OCI-M2 (cell line): ENCODE data around the gene BLOC1S1.

ENCODE experiments used
- DNase-seq: peaks from one replicate; lab custom pipeline; 2025; ENCODE audit not compliant: unreplicated experiment; lab: John Stamatoyannopoulos, UW

BLOC1S1 gene

GRCh38 chr12:55726971-55727370 lies 11.1 kb downstream of the BLOC1S1 start:
- DNase-seq = no peak

DNA sequence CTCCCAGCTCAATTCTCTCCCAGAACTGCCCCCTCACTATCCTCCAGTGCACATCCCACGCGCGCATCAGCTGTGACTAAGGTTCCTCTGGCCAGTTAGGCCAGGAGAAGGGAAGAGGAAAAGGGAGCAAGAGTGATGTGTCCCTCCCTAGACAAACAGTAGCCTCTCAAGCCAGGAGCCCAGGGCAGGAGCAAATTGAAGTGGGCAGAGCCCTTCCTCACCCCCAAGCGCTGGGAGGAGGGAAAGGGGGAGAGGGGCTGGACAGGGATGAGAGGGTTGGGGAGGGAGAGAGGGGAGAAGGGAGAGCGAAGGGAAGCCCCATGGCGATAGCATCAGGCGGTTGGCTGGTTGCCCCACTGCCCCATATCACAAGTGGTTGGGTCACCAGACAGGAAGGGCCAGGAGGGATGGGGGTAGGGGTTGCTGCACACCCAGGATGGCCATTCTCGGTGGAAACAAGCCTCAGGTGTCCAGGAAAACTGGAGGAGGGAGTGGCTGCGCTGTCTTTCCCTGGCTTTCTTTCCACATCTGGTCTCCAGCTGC lies 11.9 kb downstream of the BLOC1S1 start:
- DNase-seq = no peak

DNA sequence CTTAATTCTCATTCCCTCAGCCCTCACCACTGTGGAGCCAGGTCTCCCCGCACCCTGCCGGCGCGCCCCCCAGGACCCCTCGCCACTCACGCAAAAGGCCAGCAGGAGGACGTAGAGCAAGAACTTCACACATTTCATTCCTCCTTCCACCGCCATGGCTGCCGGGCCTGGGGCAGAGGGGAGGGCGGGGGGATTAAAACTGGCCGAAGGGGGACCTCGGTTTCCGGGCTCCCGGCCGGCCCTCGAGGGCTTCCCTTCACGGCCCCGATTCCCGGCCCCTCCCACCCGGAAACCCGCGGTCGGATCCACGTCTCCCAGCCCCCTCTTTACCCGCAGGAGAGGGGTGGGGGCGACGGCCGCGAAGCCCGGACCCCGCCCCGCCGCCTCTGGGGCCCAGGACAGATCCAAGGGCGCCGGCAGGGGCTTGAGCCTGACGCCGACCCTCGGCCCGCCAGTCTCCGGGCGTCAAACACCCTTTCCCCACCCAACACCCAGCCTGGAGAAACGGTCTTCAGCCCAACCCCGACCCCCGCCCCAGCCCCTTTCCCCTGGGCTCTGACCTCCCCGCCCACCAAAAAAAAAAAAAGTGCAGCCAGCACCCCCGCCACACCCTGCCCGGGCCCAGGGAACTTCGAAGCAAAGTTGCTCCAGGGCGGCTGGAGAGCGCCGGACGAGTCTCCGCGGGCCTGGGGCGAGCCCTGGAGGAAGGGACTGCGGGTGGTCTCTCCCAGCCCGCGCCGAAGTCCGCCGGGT lies 12.5 kb downstream of the BLOC1S1 start:
- no peak for DNase-seq

DNA sequence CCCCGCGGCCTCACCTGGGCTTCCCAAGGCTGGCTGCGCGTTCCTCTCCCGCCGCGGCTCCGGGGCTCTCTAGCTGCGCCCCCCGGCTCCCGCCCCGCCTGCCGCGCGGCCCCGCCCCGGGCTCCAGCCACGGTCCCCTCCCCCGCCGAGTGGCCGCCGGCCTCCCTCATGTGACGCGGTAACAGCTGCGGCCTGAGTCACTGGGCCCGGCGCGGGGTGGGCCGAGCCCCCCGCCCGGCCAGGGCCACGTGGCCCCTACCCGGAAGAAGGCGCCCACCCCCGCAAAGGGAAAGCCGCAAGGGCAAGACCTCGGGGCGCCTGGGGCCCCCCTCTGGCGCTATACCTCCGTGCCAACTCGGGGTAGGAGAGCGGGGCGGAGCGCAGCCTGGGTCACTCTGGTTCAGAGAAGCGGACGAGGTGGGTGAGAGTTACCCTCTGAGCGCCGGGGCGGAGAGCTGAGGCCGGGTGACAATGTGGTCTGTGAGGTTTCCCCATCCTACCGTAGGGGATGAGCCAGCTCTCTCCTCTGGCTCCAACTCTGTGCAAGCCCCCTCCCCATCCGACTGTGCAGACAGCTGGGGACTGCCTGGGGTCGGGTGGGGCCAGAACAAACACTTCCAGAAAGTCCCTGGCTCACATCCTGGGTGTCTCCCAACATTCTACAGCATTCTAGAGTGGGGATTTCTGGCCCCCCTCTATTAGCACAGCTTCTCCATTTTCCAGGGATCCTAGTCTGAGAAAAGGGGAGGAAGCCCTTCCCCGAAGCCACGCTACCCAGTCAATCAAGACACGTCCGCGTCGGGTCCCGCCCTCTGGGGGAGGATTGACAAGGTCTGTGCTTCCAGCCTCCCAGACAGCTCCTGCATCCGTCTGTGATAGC lies 13.3 kb downstream of the BLOC1S1 start, which contains the start of gene CD63:
CD63 (minus strand) TSS at position 71 of the 880 bp plus-strand sequence. CDS start 668 bp downstream, outside the sequence.
- peak; percentile 67 for DNase-seq

DNA sequence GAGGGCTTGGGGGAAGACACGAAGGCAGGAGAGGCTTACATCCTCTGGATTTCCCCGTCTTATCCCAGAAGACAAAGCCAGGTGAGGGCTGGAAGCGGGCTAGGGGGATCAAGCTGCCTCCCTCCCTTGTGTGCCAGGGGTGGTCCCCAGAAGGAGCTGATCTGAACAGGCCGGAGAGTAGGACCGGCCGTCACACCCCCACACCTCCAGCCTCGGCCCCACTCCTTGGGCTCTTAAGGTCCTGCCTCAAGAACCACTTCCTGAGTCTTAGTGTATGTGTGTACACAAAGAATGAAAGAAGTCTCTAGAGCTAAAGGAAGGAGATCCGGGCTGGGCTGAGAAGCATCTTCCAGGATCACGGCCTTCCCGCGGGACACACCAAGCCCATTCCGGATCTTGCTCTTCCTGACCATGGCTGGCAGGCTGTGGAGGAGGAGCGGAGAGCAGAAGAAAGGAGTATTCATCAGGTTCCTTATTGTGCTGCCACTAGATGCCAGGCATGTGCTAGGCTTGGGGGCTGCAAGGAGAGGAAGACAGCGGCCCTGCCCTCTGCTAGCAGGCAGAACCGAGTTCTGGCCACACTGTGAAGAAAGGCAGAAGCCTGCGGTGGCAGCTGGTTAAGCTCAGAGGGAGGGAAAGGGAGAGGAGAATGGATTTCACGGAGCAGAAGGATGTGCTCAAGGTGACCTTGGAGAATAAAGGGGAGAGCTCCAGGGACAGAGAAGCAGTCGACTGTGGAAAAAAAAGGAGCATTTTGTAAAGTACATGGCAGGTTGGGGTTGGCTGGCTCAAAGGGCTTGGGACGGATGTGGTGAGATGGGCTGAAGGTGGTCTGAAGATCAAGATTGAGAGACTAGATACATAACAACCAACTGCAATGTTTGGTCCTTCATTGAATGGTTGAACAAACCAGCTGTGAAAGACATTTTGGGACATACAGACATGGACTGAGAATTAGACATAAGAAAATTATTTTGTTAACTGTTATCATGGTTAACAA lies 14.3 kb downstream of the BLOC1S1 start:
- DNase-seq = no peak

GRCh38 chr12:55732288-55732687 lies 16.4 kb downstream of the BLOC1S1 start:
- DNase-seq = no peak

GRCh38 chr12:55733021-55733555 lies 17.2 kb downstream of the BLOC1S1 start:
- no peak for DNase-seq

DNA sequence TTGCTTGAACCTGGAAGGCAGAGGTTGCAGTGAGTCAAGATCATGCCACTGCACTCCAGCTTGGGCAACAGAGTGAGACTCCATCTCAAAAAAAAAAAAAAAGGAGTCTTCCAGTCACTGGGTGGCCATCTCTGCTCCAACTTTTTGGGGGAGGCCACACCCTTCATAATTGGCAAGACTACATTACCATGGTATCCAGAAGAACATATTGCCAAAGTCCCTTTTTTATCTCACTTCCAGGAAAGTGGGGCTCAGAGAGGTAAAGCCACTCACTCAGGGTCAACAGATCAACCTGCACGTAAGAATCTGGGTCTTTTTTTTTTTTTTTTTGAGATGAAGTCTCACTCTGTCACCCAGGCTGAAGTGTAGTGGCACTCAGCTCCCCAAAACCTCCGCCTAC lies 18.0 kb downstream of the BLOC1S1 start:
- DNase-seq = no peak

- DNase-seq = no peak
Measured at GRCh38 chr12:55734595-55734994, 18.7 kb downstream of the BLOC1S1 start.

DNA sequence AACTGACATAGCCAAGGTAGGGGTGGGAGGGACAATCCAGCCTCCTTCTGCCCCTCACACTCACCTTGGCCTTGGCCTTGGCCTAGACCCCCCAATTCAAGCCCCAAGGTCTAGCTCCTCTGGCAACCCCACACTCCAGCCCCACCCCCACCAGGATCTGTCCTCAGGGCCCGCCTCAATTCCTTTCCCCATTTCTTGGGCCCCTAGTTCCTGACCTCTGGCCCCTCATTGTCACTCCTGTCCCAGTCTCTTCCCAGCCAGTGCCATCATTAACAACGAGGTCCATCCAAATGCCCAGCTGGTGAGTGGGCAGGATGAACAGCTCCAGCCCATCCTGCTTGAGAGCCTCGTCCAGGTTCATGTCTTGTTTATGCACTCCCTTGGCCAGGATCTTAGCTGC lies 20.2 kb downstream of the BLOC1S1 start:
- no peak for DNase-seq

DNA sequence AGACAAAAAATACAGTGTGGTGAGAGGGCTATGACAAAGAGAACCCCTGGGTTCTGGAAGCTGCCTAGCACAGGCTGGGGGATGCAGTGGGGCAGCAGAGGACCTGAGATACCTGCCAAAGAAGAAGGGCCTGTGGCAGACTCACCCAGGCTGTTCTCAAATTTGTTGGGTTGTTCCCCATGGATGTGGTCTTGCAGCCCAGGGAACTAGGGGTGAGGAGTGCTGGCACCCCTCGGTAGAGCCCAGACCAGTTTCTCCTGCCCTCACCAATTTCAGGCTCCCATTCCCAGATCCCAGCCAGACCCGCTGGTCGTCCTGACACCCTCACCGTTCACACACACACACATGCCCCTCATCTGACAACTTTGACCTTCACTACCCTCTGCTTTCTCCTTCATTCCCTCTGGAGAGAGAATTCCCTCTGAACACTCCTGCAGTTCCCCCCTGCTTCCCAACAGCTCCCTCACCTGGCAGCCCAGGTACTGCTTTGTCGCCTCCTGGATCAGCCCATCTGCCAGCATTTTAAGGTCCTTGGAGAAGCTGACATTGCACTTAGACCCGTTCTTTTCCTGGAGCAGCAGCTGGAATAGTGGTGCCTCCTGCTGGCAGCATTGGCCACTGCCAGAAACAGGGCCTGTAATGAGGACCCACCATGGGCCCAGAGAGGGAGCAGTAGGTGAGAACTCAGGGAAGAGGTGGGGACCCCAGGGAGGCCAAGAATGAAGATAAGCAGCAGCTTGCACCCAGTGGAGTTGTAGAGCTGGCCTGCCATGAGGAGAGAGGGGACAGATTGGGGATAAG lies 21.1 kb downstream of the BLOC1S1 start:
- DNase-seq = peak; percentile 17

DNA sequence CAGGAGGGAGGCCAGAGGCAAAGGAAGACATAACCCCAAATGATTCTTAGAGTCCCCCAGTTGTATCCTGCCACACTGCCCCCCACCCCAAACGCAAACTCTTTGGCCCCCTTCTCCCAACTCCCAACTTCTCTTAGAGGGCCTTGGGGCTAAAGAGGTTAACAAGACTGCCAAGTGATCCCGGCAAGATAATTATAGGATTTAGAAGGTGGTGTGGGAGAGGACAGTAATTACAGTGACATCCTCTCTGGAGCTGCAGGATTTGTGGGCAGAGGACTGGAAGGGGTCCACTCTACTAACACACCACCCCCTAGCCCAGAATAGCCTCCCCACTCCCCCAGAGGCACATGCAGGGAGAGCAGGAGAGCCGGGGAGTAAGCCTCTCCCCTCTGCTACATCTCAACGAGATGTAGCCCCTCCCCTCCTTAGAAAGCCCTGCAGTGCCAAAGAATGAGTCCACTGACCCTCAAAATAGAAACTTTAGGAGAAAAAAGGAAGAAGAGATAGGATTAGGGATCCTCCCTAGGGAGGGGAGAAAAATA lies 21.8 kb downstream of the BLOC1S1 start:
- no peak for DNase-seq

DNA sequence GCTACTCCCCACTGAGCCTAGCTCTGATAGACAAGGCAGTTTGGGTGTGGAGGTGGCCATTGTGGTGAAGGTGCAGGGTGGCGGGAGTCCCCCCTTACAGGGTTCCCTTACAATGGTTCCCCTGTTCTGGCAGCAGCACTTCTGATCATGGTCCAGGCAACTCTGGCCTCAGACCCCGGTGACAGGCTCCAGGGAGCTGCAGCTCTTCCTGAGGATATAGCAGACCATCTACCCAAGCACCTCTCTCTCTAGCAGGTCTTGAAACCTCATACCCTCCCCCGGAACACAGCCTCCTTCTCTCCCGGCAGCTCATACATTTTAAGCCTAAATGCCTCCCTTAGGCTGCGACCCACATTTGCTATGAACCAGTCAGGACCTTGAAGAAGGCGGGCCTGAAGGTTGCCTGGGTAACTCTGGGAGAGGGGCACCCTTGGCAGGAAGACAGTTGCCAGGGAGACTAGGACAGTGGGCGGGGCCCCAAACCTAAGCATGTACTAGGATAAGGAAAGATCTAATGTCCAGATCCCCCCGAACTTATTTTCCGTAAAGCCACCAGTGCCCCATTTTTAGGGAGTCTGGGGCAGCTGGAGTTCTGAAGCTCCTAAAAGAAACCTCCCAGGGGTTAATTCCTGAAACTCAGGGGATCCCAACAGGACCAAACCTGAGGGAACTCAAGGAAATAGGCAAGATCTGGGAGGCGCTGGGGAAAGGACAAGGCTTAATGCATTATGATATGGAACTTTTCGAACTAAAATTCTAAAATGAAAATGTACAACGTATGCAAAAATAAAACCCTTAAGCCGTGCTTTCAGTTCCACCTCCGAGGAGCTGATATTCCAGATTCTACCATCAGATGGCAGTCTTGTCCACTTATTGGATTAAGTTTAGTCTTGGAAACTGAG lies 22.5 kb downstream of the BLOC1S1 start:
- DNase-seq = peak; percentile 55

- DNase-seq = no peak
Measured at GRCh38 chr12:55739025-55739378, 23.2 kb downstream of the BLOC1S1 start.

GRCh38 chr12:55741931-55742680 lies 26.3 kb downstream of the BLOC1S1 start:
- DNase-seq = no peak

GRCh38 chr12:55742719-55743405 lies 27.0 kb downstream of the BLOC1S1 start, which contains the start of gene GDF11:
GDF11 (plus strand) TSS chr12:55743122; CDS start chr12:55743317, 195 bp downstream.
- no peak for DNase-seq
